Heart left ventricle (tissue), 16 donors: ENCODE measurements around the gene SULT1C2. TPM values are rescaled to one million over a fixed set of nuclear protein-coding genes. Genes with fewer than 3 reads are reported as not detected.
A peak's percentile ranks its signal among the peaks of the same experiment; 100 is the strongest.

Source experiments
- ATAC-seq, 4 donors: fragments of 200-7000 bp; cut with Tn5 transposase; one replicate each; pipeline ENCODE4 v1.9.1; 2020 to 2022; ENCODE audit warnings: moderate library complexity in 4 of 4, mild to moderate bottlenecking in 3 of 4, moderate number of reproducible peaks in 1 of 4
- DNase-seq, 5 donors: peaks; one replicate each; pipeline ENCODE4 v3.0.0-alpha.2; 2020
- H3K27ac ChIP-seq, 12 donors: fragments of 200-600 bp; sonication (generic) in 4 of 12; one replicate each; pipeline versions ENCODE4 v1.5.0 to v1.8.0; 2016 to 2022; ENCODE audit warnings: mild to moderate bottlenecking in 2 of 12
- H3K27me3 ChIP-seq, 9 donors: fragments of 200-600 bp; sonication (generic) in 2 of 9; one replicate each; pipeline versions ENCODE4 v1.5.1 to v1.8.0; 2016 to 2022; ENCODE audit warnings: mild to moderate bottlenecking in 3 of 9
- H3K36me3 ChIP-seq, 9 donors: fragments of 200-600 bp; sonication (generic) in 2 of 9; one replicate each; pipeline versions ENCODE4 v1.5.0 to v1.8.0; 2018 to 2022; ENCODE audit warnings: mild to moderate bottlenecking in 2 of 9
- H3K4me1 ChIP-seq, 12 donors: fragments of 200-600 bp; sonication (generic) in 4 of 12; one replicate each; pipeline versions ENCODE4 v1.5.0 to v1.8.0; 2016 to 2022; ENCODE audit warnings: mild to moderate bottlenecking in 3 of 12
- H3K4me3 ChIP-seq, 12 donors: fragments of 200-600 bp; sonication (generic) in 4 of 12; one replicate each; pipeline versions ENCODE4 v1.5.0 to v1.8.0; 2017 to 2022; ENCODE audit warnings: mild to moderate bottlenecking in 9 of 12, moderate library complexity in 4 of 12
- H3K9me3 ChIP-seq, 12 donors: fragments of 200-600 bp; sonication (generic) in 4 of 12; one replicate each; pipeline versions ENCODE4 v1.5.0 to v1.8.0; 2016 to 2022; ENCODE audit warnings: mild to moderate bottlenecking in 1 of 12
- POLR2A ChIP-seq, 2 donors: fragments of 450-650 bp; IDR thresholded peaks; one replicate each; pipeline ENCODE4 v1.6.1; 2017; ENCODE audit warnings: antibody characterized with exemption in 2 of 2, mild to moderate bottlenecking in 2 of 2, moderate library complexity in 2 of 2
- WGBS, 4 donors: extraction: QIAGEN DNeasy Blood & Tissue Kit in 2 of 4; methylation state at CpG; one replicate each; pipeline versions ENCODE4 v1.1.5 to v1.1.7; 2013 to 2018; 5-methylcytosine and 5-hydroxymethylcytosine counted together
- intact Hi-C, 10 donors: fragments of 100-400 bp; cut with DNase I; formaldehyde crosslinking; loops; one replicate each; pipeline versions ENCODE4 v1.11.1 to v1.14.2; 2022
- long read RNA-seq, 3 donors: library from polyadenylated mRNA; unstranded; transcript quantifications; one replicate each; pipeline ENCODE4 v2.0.0, GENCODE V29; 2020 to 2021
- polyA plus RNA-seq, 2 donors: library from polyadenylated mRNA; stranded (reverse); fragments of 200-250 nt; gene quantifications; one replicate each; pipeline ENCODE4 v1.2.3, GENCODE V29; 2013
- total RNA-seq, 9 donors: library from RNA; depleted of rRNA in 2 of 9; stranded (reverse); fragments of >200 nt in 2 of 9; fragmentation: NEBNext Ultra II Directional in 3 of 9; extraction: Animal tissue kit (Norgen Biotek cat#: 25700) in 3 of 9; gene quantifications; one replicate each; pipeline versions ENCODE4 v1.1.0 to v1.2.4, GENCODE V29; 2016 to 2023
- TF ChIP-seq, protein P1 (sequence below), 12 donors: fragments of 200-600 bp; sonication (generic) in 4 of 12; IDR thresholded peaks; one replicate each; pipeline versions ENCODE4 v1.5.0 to v1.8.0; 2018 to 2022; ENCODE audit warnings: antibody characterized with exemption in 12 of 12, mild to moderate bottlenecking in 5 of 12
- donor health status: ischemic (EF 13 %, LVEDD 7.1; RV severe dilation, severe dysfunction).
- donor health status: healthy with polysubstance abuse.
- donor health status: DM: no; HTN: yes; CAD: no.
- donor health status: DM: no; HTN: no; CAD: no.
- donor health status: ischemic (EF 25% LVEDD 6.9; RV normal size, moderate dysfunction).
- donor health status: ischemic (EF 25% LVEDD 5.7; RV mildly dilated, moderate dysfunction).
- donor health status: healthy.
- donor health status: DM: yes; HTN: yes; CAD: no.
- donor health status: ischemic (EF 35%, LVEDD 5.7; RV mildly dilated, moderate dysfunction).
- donor health status: nonischemic (EF 11% LVEDD 7.7; RV severe dilation, severe dysfunction).
- donor health status: DM: yes; HTN: yes; CAD: no.
- donor health status: PGD.
- donor health status: ischemic (EF 29% LVEDD 5.4; RV normal size, mild dysfunction).
- donor health status: nonischemic (EF 23%, LVEDD 6.1; RV moderate dilation, normal function).

SULT1C2 gene
- total RNA-seq (1 to 10 TPM in 2 of 9 donors, under 1 TPM in 5, not detected in 2; 0.16 to 2.9 (median 0.65) TPM), polyA plus RNA-seq (1 to 10 TPM in 1 of 2 donors, not detected in 1; 1.1 TPM)
- long read RNA-seq, donor 1: 0 reads
- long read RNA-seq, donor 2, partial matches to known transcripts: 0 of 1 reads
- long read RNA-seq, donor 2, other reads (novel, unspliced or antisense): 1 of 1 reads
- long read RNA-seq, donor 3: 0 reads

DNA sequence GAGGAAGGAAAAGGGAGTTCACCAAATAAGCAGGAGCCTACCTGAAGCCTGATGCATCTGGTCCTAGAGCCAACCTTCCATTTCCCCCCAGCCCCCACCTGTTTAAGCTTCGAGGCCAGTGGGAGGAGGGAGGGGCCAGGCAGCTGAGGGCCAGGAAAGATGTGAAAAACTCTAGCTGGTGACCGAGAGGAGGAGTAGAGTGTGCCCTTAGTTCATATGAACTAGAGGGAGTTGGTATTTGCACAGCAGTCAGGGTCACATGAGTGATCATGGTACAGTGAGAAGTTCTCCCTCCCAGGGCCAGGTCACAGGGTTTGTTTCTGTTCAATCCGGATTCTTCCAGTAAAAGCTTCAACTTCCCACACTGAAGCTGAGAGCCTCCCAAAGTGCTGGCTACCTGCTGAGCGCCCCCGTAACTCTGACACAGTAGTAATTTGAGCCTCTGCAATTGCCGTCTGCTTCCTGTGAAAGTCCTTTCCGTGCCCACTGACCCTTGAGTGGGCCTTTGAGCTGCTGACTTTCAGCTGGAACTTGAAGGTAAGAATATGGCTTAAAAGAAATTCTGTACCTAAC, at the start of gene SULT1C2:
Gene SULT1C2 (plus strand): TSS at position 362 of the 573 bp plus-strand sequence. CDS start 4,773 bp downstream, outside the sequence.
- Histone ChIP-seq H3K4me1 (peaks cover 0 to 8% (median 0%) of the 10 kb centered on the region in 12 donors), H3K36me3 (no peaks in the 10 kb centered on the region), H3K9me3 (peaks cover 0 to 5% (median 0%) of the 10 kb centered on the region in 12 donors), H3K27me3 (no peaks in the 10 kb centered on the region), H3K4me3 (peak within 1 kb of the TSS in 2 of 12 donors; percentile 1 to 28), H3K27ac (peak within 1 kb of the TSS in 2 of 12 donors; percentile 4 to 61)
- intact Hi-C loops: no loop called here
- ATAC-seq: peak in 1 of 4 donors; percentile 16
- peak in 2 of 5 donors; percentile 40 to 45 for DNase-seq
- WGBS, 4 donors: 25 to 38% (median 31%) methylated on average over 7 of the region's 7 CpGs
- TF ChIP-seq POLR2A (IDR thresholded peaks at IDR 0.05): no peak
- TF ChIP-seq, protein P1, sequence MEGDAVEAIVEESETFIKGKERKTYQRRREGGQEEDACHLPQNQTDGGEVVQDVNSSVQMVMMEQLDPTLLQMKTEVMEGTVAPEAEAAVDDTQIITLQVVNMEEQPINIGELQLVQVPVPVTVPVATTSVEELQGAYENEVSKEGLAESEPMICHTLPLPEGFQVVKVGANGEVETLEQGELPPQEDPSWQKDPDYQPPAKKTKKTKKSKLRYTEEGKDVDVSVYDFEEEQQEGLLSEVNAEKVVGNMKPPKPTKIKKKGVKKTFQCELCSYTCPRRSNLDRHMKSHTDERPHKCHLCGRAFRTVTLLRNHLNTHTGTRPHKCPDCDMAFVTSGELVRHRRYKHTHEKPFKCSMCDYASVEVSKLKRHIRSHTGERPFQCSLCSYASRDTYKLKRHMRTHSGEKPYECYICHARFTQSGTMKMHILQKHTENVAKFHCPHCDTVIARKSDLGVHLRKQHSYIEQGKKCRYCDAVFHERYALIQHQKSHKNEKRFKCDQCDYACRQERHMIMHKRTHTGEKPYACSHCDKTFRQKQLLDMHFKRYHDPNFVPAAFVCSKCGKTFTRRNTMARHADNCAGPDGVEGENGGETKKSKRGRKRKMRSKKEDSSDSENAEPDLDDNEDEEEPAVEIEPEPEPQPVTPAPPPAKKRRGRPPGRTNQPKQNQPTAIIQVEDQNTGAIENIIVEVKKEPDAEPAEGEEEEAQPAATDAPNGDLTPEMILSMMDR (IDR thresholded peaks at IDR 0.05): no peak

DNA sequence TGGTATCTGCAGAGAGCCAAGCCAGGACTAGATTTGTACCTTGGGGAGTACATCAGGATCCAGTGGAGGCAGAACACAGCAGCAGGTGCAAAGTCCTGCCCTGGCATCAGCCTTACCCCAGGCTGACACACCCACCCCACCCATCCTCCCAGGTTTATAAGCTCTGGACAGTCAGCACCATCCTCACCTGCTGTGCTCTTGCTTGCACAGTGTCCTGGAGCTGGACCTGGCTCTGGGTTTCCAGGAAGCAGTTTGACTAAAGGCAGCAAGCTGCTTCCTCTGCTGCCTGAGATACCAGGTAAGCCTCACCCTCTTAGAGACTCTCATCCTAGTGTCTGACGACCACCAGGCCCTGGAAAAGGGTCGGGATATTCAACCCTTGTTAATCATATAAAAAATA, 48.9 kb upstream of the SULT1C2 start, which contains the start of gene SULT1C3:
Gene SULT1C3 (plus strand): TSS at position 183 of the 400 bp plus-strand sequence. CDS start 7,227 bp downstream, outside the sequence.
- ATAC-seq: no peak
- WGBS, 4 donors: 42 to 78% (median 77%) methylated on average over 2 of the region's 2 CpGs

DNA sequence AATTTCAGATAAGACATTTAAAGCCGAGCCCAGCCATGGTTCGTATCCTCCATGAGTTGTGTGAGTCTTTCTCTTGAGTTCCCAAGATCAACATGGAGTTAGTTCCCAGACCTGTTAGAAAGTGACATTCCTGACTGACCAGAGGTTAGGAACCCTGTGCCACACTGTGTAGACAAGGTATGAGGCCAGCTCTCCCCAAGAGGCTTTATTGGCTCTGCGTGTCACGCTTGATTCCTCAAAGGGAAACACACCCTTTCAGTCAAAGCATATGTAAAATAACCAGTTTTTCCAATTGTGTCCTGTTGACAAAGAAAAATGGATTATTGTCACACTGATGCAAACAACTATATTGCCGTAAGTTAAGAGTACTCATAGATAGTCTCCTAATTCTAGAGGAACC, 47.7 kb upstream of the SULT1C2 start:
- H3K27ac ChIP-seq: no peak overlapping the region
- TF ChIP-seq POLR2A (IDR thresholded peaks at IDR 0.05): no peak
- TF ChIP-seq, protein P1 (IDR thresholded peaks at IDR 0.05): no peak
- 87 to 94% (median 92%) methylated on average over 5 of the region's 5 CpGs for WGBS, 4 donors
- H3K36me3 ChIP-seq: no peaks in the 10 kb centered on the region
- no peak for DNase-seq
- intact Hi-C loops: no loop called here
- no peak for ATAC-seq
- H3K4me3 ChIP-seq: no peak overlapping the region
- no peaks in the 10 kb centered on the region for H3K27me3 ChIP-seq
- H3K9me3 ChIP-seq: peaks cover 0 to 33% (median 6%) of the 10 kb centered on the region in 12 donors
- H3K4me1 ChIP-seq: no peaks in the 10 kb centered on the region

More for the DNA sequence above, 48.9 kb upstream of the SULT1C2 start, which contains the start of gene SULT1C3:
- H3K27me3 ChIP-seq: no peaks in the 10 kb centered on the region
- H3K36me3 ChIP-seq: no peaks in the 10 kb centered on the region
- TF ChIP-seq, protein P1 (IDR thresholded peaks at IDR 0.05): no peak
- TF ChIP-seq POLR2A (IDR thresholded peaks at IDR 0.05): no peak
- H3K27ac ChIP-seq: no peak within 1 kb of the TSS
- no peak within 1 kb of the TSS for H3K4me3 ChIP-seq
- H3K9me3 ChIP-seq: peaks cover 0 to 29% (median 2%) of the 10 kb centered on the region in 12 donors
- DNase-seq: no peak
- intact Hi-C loops: no loop called here
- no peaks in the 10 kb centered on the region for H3K4me1 ChIP-seq

DNA sequence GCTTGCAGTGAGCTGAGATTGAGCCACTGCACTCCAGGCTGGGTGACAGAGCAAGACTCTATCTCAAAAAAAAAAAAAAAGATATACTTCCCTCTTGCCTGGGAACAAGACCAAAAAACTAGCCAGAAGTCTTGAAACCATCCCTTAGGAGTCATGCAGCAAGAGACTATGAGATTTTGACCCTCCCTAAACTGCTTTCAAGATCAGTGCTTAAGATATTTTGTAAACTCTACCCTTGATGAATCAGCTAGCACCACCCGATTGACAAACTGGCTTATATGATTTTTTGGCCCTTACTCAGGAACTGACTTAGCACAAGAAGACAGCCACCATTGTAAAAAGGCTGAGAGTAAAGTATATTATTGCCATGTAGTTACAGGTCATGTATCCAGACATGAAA, 45.1 kb upstream of the SULT1C2 start:
- ATAC-seq (no peak), DNase-seq (no peak)
- intact Hi-C loops: no loop called here
- no peaks in the 10 kb centered on the region for H3K4me1 ChIP-seq
- H3K27ac ChIP-seq: no peak overlapping the region
- no peak overlapping the region for H3K4me3 ChIP-seq
- peaks cover 0 to 14% (median 2%) of the 10 kb centered on the region in 12 donors for H3K9me3 ChIP-seq
- no peaks in the 10 kb centered on the region for H3K27me3 ChIP-seq
- no peaks in the 10 kb centered on the region for H3K36me3 ChIP-seq
- no peak for TF ChIP-seq POLR2A (IDR thresholded peaks at IDR 0.05)
- TF ChIP-seq, protein P1 (IDR thresholded peaks at IDR 0.05): no peak
- 86 to 90% (median 87%) methylated on average over 1 of the region's 1 CpG for WGBS, 4 donors
